Fibroblast of lung (primary cell): ENCODE data around the gene KPNB1.

Experiments
- EZH2 ChIP-seq: IDR thresholded peaks from 2 replicates; pipeline ENCODE4 v1.5.1; 2012; ENCODE audit warnings: low read length, control low read depth, mild to moderate bottlenecking; ENCODE audit errors: missing control alignments
- TF ChIP-seq, protein P1 (sequence below), 2 donors: IDR thresholded peaks in 1 of 2; conservative IDR thresholded peaks in 1 of 2; 1 replicate in 1 of 2; 2 replicates in 1 of 2; pipeline ENCODE4 v1.5.1; 2011 to 2012; ENCODE audit warnings: low read length in 2 of 2, control low read depth in 1 of 2, inconsistent platforms in 1 of 2, low read depth in 1 of 2, mild to moderate bottlenecking in 1 of 2

DNA sequence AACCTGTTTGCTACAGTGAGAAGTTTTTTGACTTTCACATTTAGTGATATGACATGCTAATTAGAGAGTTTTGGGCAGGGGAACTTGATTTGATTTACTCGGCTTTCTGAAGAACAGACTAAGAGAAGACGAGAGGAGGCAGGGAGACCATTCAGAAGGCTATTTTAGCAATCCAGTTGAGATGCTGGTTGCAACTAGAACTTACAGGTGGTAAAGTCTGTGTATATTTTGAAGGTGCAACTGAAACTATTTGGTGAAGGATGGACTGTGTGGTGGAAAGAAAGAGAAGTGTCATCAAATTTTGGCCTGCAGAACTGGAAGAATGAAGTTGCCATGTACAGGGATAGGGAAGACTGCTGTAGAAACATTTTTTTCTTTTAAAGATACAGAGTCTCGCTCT, 42.2 kb upstream of the KPNB1 start:
- TF ChIP-seq, protein P1, sequence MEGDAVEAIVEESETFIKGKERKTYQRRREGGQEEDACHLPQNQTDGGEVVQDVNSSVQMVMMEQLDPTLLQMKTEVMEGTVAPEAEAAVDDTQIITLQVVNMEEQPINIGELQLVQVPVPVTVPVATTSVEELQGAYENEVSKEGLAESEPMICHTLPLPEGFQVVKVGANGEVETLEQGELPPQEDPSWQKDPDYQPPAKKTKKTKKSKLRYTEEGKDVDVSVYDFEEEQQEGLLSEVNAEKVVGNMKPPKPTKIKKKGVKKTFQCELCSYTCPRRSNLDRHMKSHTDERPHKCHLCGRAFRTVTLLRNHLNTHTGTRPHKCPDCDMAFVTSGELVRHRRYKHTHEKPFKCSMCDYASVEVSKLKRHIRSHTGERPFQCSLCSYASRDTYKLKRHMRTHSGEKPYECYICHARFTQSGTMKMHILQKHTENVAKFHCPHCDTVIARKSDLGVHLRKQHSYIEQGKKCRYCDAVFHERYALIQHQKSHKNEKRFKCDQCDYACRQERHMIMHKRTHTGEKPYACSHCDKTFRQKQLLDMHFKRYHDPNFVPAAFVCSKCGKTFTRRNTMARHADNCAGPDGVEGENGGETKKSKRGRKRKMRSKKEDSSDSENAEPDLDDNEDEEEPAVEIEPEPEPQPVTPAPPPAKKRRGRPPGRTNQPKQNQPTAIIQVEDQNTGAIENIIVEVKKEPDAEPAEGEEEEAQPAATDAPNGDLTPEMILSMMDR (conservative IDR thresholded peaks at IDR 0.05 in 1 of 2, IDR thresholded peaks at IDR 0.05 in 1 of 2; ENCODE audit: low read depth in 1 of 2, low read length in 2 of 2) = no peak
- TF ChIP-seq EZH2 = no peak
